Raji (cell line): ENCODE data around the gene RPL29.

Source experiments
- POLR2A ChIP-seq: IDR thresholded peaks from 2 replicates; pipeline ENCODE4 v1.6.1; 2011; ENCODE audit warnings: low read depth, low read length, control low read depth; ENCODE audit not compliant: insufficient read depth

The RPL29 gene

GRCh38 chr3:51966486-51966885 lies 29.2 kb downstream of the RPL29 start:
- TF ChIP-seq POLR2A = no peak

GRCh38 chr3:51966016-51966415 lies 29.7 kb downstream of the RPL29 start:
- TF ChIP-seq POLR2A = no peak

GRCh38 chr3:51964521-51964920 lies 31.2 kb downstream of the RPL29 start:
- no peak for TF ChIP-seq POLR2A

GRCh38 chr3:51963951-51964451 lies 31.7 kb downstream of the RPL29 start:
- no peak for TF ChIP-seq POLR2A

GRCh38 chr3:51962854-51963530 lies 32.7 kb downstream of the RPL29 start:
- no peak for TF ChIP-seq POLR2A

GRCh38 chr3:51961602-51962569 lies 33.8 kb downstream of the RPL29 start:
- no peak for TF ChIP-seq POLR2A

GRCh38 chr3:51961011-51961410 lies 34.7 kb downstream of the RPL29 start:
- no peak for TF ChIP-seq POLR2A

- TF ChIP-seq POLR2A = no peak
These were observed 35.3 kb downstream of the RPL29 start for GRCh38 chr3:51960386-51960785.

GRCh38 chr3:51959651-51960050 lies 36.0 kb downstream of the RPL29 start:
- no peak for TF ChIP-seq POLR2A

GRCh38 chr3:51958603-51959521 lies 36.8 kb downstream of the RPL29 start:
- no peak for TF ChIP-seq POLR2A

- TF ChIP-seq POLR2A = no peak
These were observed 38.0 kb downstream of the RPL29 start for GRCh38 chr3:51957520-51958205.

GRCh38 chr3:51955893-51956770 lies 39.6 kb downstream of the RPL29 start:
- no peak for TF ChIP-seq POLR2A

- TF ChIP-seq POLR2A = no peak
These were observed 40.4 kb downstream of the RPL29 start, which contains the start of gene GPR62 for GRCh38 chr3:51955175-51955892. GPR62 (plus strand) TSS chr3:51955381; CDS start chr3:51955653, 272 bp downstream.
